H1 (cell line): ENCODE results near the gene HBA2. TPM values are rescaled to one million over a fixed set of nuclear protein-coding genes. Genes with fewer than 3 reads are reported as not detected.
"Not testable (repeated sequence)": the region's sequence is repeated elsewhere in the genome, so short reads cannot be mapped to it uniquely, and the experiment has no call there.

Experiments
- CTCF ChIA-PET: fragments of 300-600 bp; sonication (Branson Sonifier 250); formaldehyde crosslinking; loops from one replicate; lab custom pipeline; 2021; ENCODE audit not compliant: partially characterized antibody; lab: Charles Lee
- POLR2A ChIA-PET: fragments of 300-600 bp; sonication (Branson Sonifier 250); formaldehyde crosslinking; loops from one replicate; lab custom pipeline; 2021; ENCODE audit warnings: inconsistent platforms; ENCODE audit not compliant: partially characterized antibody; lab: Charles Lee
- DNase-seq, 2 experiments: peaks; one replicate each; pipeline versions ENCODE4 v3.0.0 to v3.0.0-alpha.2; 2010 to 2022; ENCODE audit warnings: low spot score in 2 of 2, low read depth in 1 of 2, mixed read lengths in 1 of 2
- FAIRE-seq: peaks from 2 replicates; lab custom pipeline; 2011; peaks lifted over from hg19 to GRCh38; lab: Jason Lieb, UNC
- H2AFZ ChIP-seq: 2 replicates; pipeline ENCODE4 v1.8.1; 2012; ENCODE audit warnings: low read length, inconsistent platforms
- H2AK5ac ChIP-seq: 2 replicates; pipeline ENCODE4 v1.6.1; 2013; ENCODE audit warnings: low read depth, low read length
- H2BK120ac ChIP-seq: replicated peaks from 2 replicates; pipeline ENCODE3; 2013; ENCODE audit warnings: low read depth, low read length, inconsistent platforms
- H2BK12ac ChIP-seq: 2 replicates; pipeline ENCODE4 v1.6.1; 2013; ENCODE audit warnings: low read depth, low read length
- H2BK15ac ChIP-seq: 2 replicates; pipeline ENCODE4 v1.6.1; 2013; ENCODE audit warnings: low read length
- H2BK20ac ChIP-seq: 2 replicates; pipeline ENCODE4 v1.6.1; 2013; ENCODE audit warnings: low read length
- H2BK5ac ChIP-seq: 2 replicates; pipeline ENCODE4 v1.6.1; 2013; ENCODE audit warnings: low read depth, low read length
- H3K14ac ChIP-seq: 2 replicates; pipeline ENCODE4 v1.6.1; 2013; ENCODE audit warnings: inconsistent platforms; ENCODE audit not compliant: insufficient read length
- H3K18ac ChIP-seq: 2 replicates; pipeline ENCODE4 v1.6.1; 2013; ENCODE audit warnings: low read length; ENCODE audit errors: extremely low read depth
- H3K23ac ChIP-seq: 2 replicates; pipeline ENCODE4 v1.6.1; 2013; ENCODE audit warnings: inconsistent platforms; ENCODE audit not compliant: insufficient read length
- H3K23me2 ChIP-seq: 2 replicates; pipeline ENCODE4 v1.6.1; 2013; ENCODE audit warnings: low read depth, low read length
- H3K27ac ChIP-seq: 2 replicates; pipeline ENCODE4 v1.6.1; 2011; ENCODE audit warnings: low read depth, low read length, inconsistent platforms
- H3K27me3 ChIP-seq, 4 experiments: replicated peaks in 1 of 4; 1 replicate in 1 of 4; 2 replicates in 3 of 4; pipeline versions ENCODE4 v1.6.1 to v1.8.1; 2011 to 2013; ENCODE audit warnings: low read length in 3 of 4, mild to moderate bottlenecking in 3 of 4, inconsistent platforms in 2 of 4, mixed read lengths in 2 of 4, moderate library complexity in 1 of 4; ENCODE audit not compliant: control insufficient read depth in 3 of 4, insufficient read depth in 3 of 4; ENCODE audit errors: extremely low read depth in 1 of 4
- H3K36me3 ChIP-seq, 4 experiments: 2 replicates each; pipeline versions ENCODE4 v1.6.1 to v1.8.1; 2011 to 2013; ENCODE audit warnings: mild to moderate bottlenecking in 4 of 4, low read length in 3 of 4, moderate library complexity in 2 of 4, control low read depth in 1 of 4, inconsistent platforms in 1 of 4; ENCODE audit not compliant: insufficient read depth in 4 of 4, control insufficient read depth in 2 of 4
- H3K4ac ChIP-seq: replicated peaks from 2 replicates; pipeline ENCODE3; 2013; ENCODE audit warnings: low read length, low read depth, mixed read lengths, inconsistent platforms; ENCODE audit not compliant: insufficient read length
- H3K4me1 ChIP-seq, 4 experiments: replicated peaks in 1 of 4; 1 replicate in 1 of 4; 2 replicates in 3 of 4; pipeline versions ENCODE4 v1.6.1 to v1.8.1; 2011 to 2013; ENCODE audit warnings: low read length in 3 of 4, inconsistent platforms in 2 of 4, mixed read lengths in 1 of 4; ENCODE audit not compliant: insufficient read depth in 4 of 4, control insufficient read depth in 3 of 4
- H3K4me2 ChIP-seq, 2 experiments: 2 replicates each; pipeline versions ENCODE4 v1.6.1 to v1.8.1; 2011 to 2013; ENCODE audit warnings: low read depth in 2 of 2, low read length in 2 of 2, control low read depth in 1 of 2, inconsistent platforms in 1 of 2, mild to moderate bottlenecking in 1 of 2; ENCODE audit not compliant: insufficient read depth in 1 of 2
- H3K4me3 ChIP-seq, 4 experiments: fragments of 200-600, 300-600 bp in 1 of 4; sonication (generic), shearing (Covaris generic), sonication (Bioruptor Twin) in 1 of 4; 2 replicates each; pipeline versions ENCODE4 v1.5.1 to v1.8.1; 2011 to 2016; ENCODE audit warnings: low read length in 4 of 4, low read depth in 3 of 4, control low read depth in 2 of 4, inconsistent platforms in 2 of 4, mild to moderate bottlenecking in 2 of 4, mixed read lengths in 1 of 4, moderate library complexity in 1 of 4; ENCODE audit not compliant: insufficient read depth in 2 of 4; ENCODE audit errors: extremely low read depth in 1 of 4
- H3K56ac ChIP-seq: replicated peaks from 2 replicates; pipeline ENCODE3; 2013; ENCODE audit warnings: low read depth, mild to moderate bottlenecking, mixed read lengths, low read length, inconsistent platforms; ENCODE audit not compliant: insufficient read length
- H3K79me1 ChIP-seq: 2 replicates; pipeline ENCODE4 v1.6.1; 2013; ENCODE audit warnings: low read depth, low read length, control low read depth
- H3K79me2 ChIP-seq, 2 experiments: 2 replicates each; pipeline versions ENCODE4 v1.6.1 to v1.8.1; 2012 to 2013; ENCODE audit warnings: low read length in 2 of 2, mild to moderate bottlenecking in 2 of 2, inconsistent platforms in 1 of 2; ENCODE audit not compliant: insufficient read depth in 2 of 2, control insufficient read depth in 1 of 2
- H3K9ac ChIP-seq, 4 experiments: replicated peaks in 1 of 4; 1 replicate in 1 of 4; 2 replicates in 3 of 4; pipeline versions ENCODE4 v1.6.1 to v1.8.1; 2011 to 2013; ENCODE audit warnings: low read depth in 3 of 4, low read length in 3 of 4, control low read depth in 2 of 4, mild to moderate bottlenecking in 2 of 4, moderate library complexity in 2 of 4, inconsistent platforms in 1 of 4; ENCODE audit errors: extremely low read depth in 1 of 4
- H3K9me3 ChIP-seq, 2 experiments: 2 replicates each; pipeline versions ENCODE4 v1.6.1 to v1.8.1; 2012 to 2013; ENCODE audit warnings: mild to moderate bottlenecking in 2 of 2, moderate library complexity in 2 of 2, control low read depth in 1 of 2, inconsistent platforms in 1 of 2, low read depth in 1 of 2, low read length in 1 of 2, mixed read lengths in 1 of 2; ENCODE audit not compliant: insufficient read depth in 2 of 2
- H4K20me1 ChIP-seq, 2 experiments: replicated peaks in 1 of 2; 2 replicates each; pipeline versions ENCODE3 to v1.8.1; 2011 to 2013; ENCODE audit warnings: inconsistent platforms in 2 of 2, low read length in 2 of 2, mild to moderate bottlenecking in 1 of 2; ENCODE audit not compliant: insufficient read depth in 2 of 2, control insufficient read depth in 1 of 2
- H4K5ac ChIP-seq: 2 replicates; pipeline ENCODE4 v1.6.1; 2013; ENCODE audit warnings: low read length, low read depth, mixed read lengths, inconsistent platforms; ENCODE audit not compliant: insufficient read length
- H4K8ac ChIP-seq: 2 replicates; pipeline ENCODE4 v1.8.0; 2013; ENCODE audit warnings: mild to moderate bottlenecking, moderate library complexity, low read length, inconsistent platforms; ENCODE audit not compliant: insufficient read depth; ENCODE audit errors: extremely low read depth
- H4K91ac ChIP-seq: replicated peaks from 2 replicates; pipeline ENCODE3; 2013; ENCODE audit warnings: low read length, mixed read lengths, inconsistent platforms; ENCODE audit not compliant: insufficient read length
- WGBS, 2 experiments: shearing (Covaris generic) in 1 of 2; methylation state at CpG; one replicate each; pipeline versions ENCODE4 v1.1.6 to v1.1.7; 2013 to 2015; ENCODE audit warnings: low lambda C conversion rate in 2 of 2, mixed read lengths in 2 of 2, inconsistent platforms in 1 of 2, low coverage in 1 of 2, missing lambda C conversion rate in 1 of 2; ENCODE audit not compliant: insufficient replicate concordance in 2 of 2, insufficient coverage in 1 of 2, insufficient read length in 1 of 2; ENCODE audit errors: extremely low coverage in 1 of 2, missing lambda C conversion rate in 1 of 2; 5-methylcytosine and 5-hydroxymethylcytosine counted together
- polyA plus RNA-seq, 7 experiments: library from polyadenylated mRNA; depleted of rRNA in 3 of 7; stranded (reverse) in 5 of 7; unstranded in 2 of 7; fragments of >200 nt in 5 of 7; fragments of 200-250 nt in 2 of 7; gene quantifications; 1 replicate in 5 of 7; 2 replicates in 1 of 7; 4 replicates in 1 of 7; pipeline versions ENCODE4 v1.2.1 to v1.2.3, GENCODE V29; 2011 to 2013; ENCODE audit warnings: missing spikeins in 2 of 7, mixed read lengths in 2 of 7
- total RNA-seq: library from RNA; stranded (reverse); fragmentation: NEBNext Ultra II Directional; extraction: Animal tissue kit (Norgen Biotek cat#: 25700); gene quantifications from 2 replicates; pipeline ENCODE4 v1.2.1, GENCODE V29; 2021

The HBA2 gene
- total and polyA plus RNA-seq, 2 of the 8 experiments (the other 6 are each of a cell fraction or from before 2014, with no cell fraction given), result 6.1 TPM; not detected in 1

- H2BK20ac ChIP-seq, H3K14ac ChIP-seq, H3K79me2 ChIP-seq, H4K5ac ChIP-seq, H2BK5ac ChIP-seq, DNase-seq, H3K4me3 ChIP-seq, H2AFZ ChIP-seq, H4K20me1 ChIP-seq, H2BK12ac ChIP-seq, FAIRE-seq, H3K9me3 ChIP-seq, H3K18ac ChIP-seq, H3K56ac ChIP-seq, H3K27ac ChIP-seq, H4K91ac ChIP-seq, H3K9ac ChIP-seq, H2BK15ac ChIP-seq, CTCF ChIA-PET, H3K4me2 ChIP-seq, H3K27me3 ChIP-seq, H2BK120ac ChIP-seq, H3K4ac ChIP-seq, H3K23ac ChIP-seq, H2AK5ac ChIP-seq, H3K4me1 ChIP-seq, H3K79me1 ChIP-seq, H3K23me2 ChIP-seq, H4K8ac ChIP-seq: not testable (repeated sequence)
- H3K36me3 ChIP-seq, result peaks cover 28 to 70% (median 58%) of the 10 kb centered on the region in 4 experiments
- 90% methylated on average over 9 of the region's 9 CpGs; no CpG with 5 or more reads in 1 of the 2 experiments for WGBS, 2 experiments
- POLR2A ChIA-PET, result interaction anchor here (0.6 to 34.3 kb wide), 3 partner anchors 13 to 1761 kb away, joined by 3 to 348 read pairs (median 4); partner anchors contain the start of genes LUC7L and RPS2
Observed at GRCh38 chr16:204046-204445, 31.4 kb downstream of the HBA2 start.

- H2BK20ac ChIP-seq, H3K4ac ChIP-seq, H3K18ac ChIP-seq, H3K9ac ChIP-seq, H2AK5ac ChIP-seq, DNase-seq, H2BK120ac ChIP-seq, FAIRE-seq, H3K27ac ChIP-seq, H3K79me1 ChIP-seq, H4K91ac ChIP-seq, H3K4me1 ChIP-seq, H2BK15ac ChIP-seq, H3K4me3 ChIP-seq, H3K23ac ChIP-seq, H3K27me3 ChIP-seq, H2BK5ac ChIP-seq, H3K56ac ChIP-seq, H3K14ac ChIP-seq, H3K4me2 ChIP-seq, H2BK12ac ChIP-seq, H3K23me2 ChIP-seq, H3K9me3 ChIP-seq, H2AFZ ChIP-seq, H4K5ac ChIP-seq, H4K8ac ChIP-seq: not testable (repeated sequence)
- 97% methylated on average over 4 of the region's 4 CpGs; no CpG with 5 or more reads in 1 of the 2 experiments for WGBS, 2 experiments
- H4K20me1 ChIP-seq, result peaks cover 4 to 21% of the 10 kb centered on the region in 2 experiments
- POLR2A ChIA-PET, result interaction anchor here (1.2 to 34.3 kb wide), 3 partner anchors 13 to 17 kb away, joined by 4 to 348 read pairs (median 4); partner anchors contain the start of gene LUC7L
- H3K36me3 ChIP-seq, result peaks cover 26 to 67% (median 47%) of the 10 kb centered on the region in 4 experiments
- H3K79me2 ChIP-seq, result peaks cover 0 to 36% of the 10 kb centered on the region in 2 experiments; a peak in 3 of 4 replicates
- CTCF ChIA-PET, result interaction anchor here (0.6 to 1.6 kb wide), 7 partner anchors 17 to 107 kb away, joined by 3 to 5 read pairs (median 3); no protein-coding TSS in a partner anchor
Observed at GRCh38 chr16:209359-209758, 36.7 kb downstream of the HBA2 start.
